Measurements from ENCODE around the gene MYH13. TPM values are rescaled to one million over a fixed set of nuclear protein-coding genes. Genes with fewer than 3 reads are reported as not detected.

MYH13 gene
- not detected for total RNA-seq

GRCh38 chr17:10372906-10373305 is at the start of gene MYH13:
MYH13 (minus strand) TSS chr17:10373006; CDS start chr17:10364530, 8,476 bp downstream.
- ATAC-seq, result no peak
- no peak within 1 kb of the TSS for H3K27ac Mint-ChIP-seq
- no peaks in the 10 kb centered on the region for H3K9me3 Mint-ChIP-seq
- no peaks in the 10 kb centered on the region for H3K4me1 Mint-ChIP-seq (ENCODE audit: low read depth in 2 of 2)
- no peak within 1 kb of the TSS for H3K4me3 Mint-ChIP-seq
- H3K27me3 Mint-ChIP-seq, result peaks cover 20 to 21% of the 10 kb centered on the region in 2 donors
- DNase-seq (ENCODE audit: low spot score), result no peak
- H3K36me3 Mint-ChIP-seq, result no peaks in the 10 kb centered on the region

GRCh38 chr17:10421900-10422542 is 49.2 kb upstream of the MYH13 start, which contains the start of gene MYH8:
MYH8 (minus strand) TSS chr17:10421950; CDS start chr17:10420227, 1,723 bp downstream.
- H3K27me3 Mint-ChIP-seq, result peaks cover 24 to 29% of the 10 kb centered on the region in 2 donors
- no peak within 1 kb of the TSS for H3K4me3 Mint-ChIP-seq
- DNase-seq (ENCODE audit: low spot score) (no peak), ATAC-seq (no peak)
- H3K9me3 Mint-ChIP-seq, result no peaks in the 10 kb centered on the region
- no peaks in the 10 kb centered on the region for H3K36me3 Mint-ChIP-seq
- no peaks in the 10 kb centered on the region for H3K4me1 Mint-ChIP-seq (ENCODE audit: low read depth in 2 of 2)
- no peak within 1 kb of the TSS for H3K27ac Mint-ChIP-seq

- no peaks in the 10 kb centered on the region for H3K4me1 Mint-ChIP-seq (ENCODE audit: low read depth in 2 of 2)
Measured at GRCh38 chr17:10421211-10421610, 48.4 kb upstream of the MYH13 start.

GRCh38 chr17:10420811-10421210 is 48.0 kb upstream of the MYH13 start:
- Mint-ChIP-seq H3K27ac (no peak overlapping the region), H3K4me3 (no peak overlapping the region), H3K4me1 (ENCODE audit: low read depth in 2 of 2) (peaks cover 0 to 3% of the 10 kb centered on the region in 2 donors), H3K9me3 (no peaks in the 10 kb centered on the region), H3K27me3 (peaks cover 21 to 29% of the 10 kb centered on the region in 2 donors), H3K36me3 (no peaks in the 10 kb centered on the region)
- ATAC-seq (no peak), DNase-seq (ENCODE audit: low spot score) (no peak)

More at GRCh38 chr17:10421211-10421610, 48.4 kb upstream of the MYH13 start:
- DNase-seq (ENCODE audit: low spot score) (no peak), ATAC-seq (no peak)
- H3K27ac Mint-ChIP-seq, result no peak overlapping the region
- peaks cover 18 to 25% of the 10 kb centered on the region in 2 donors for H3K27me3 Mint-ChIP-seq
- H3K4me3 Mint-ChIP-seq, result no peak overlapping the region
- no peaks in the 10 kb centered on the region for H3K9me3 Mint-ChIP-seq
- no peaks in the 10 kb centered on the region for H3K36me3 Mint-ChIP-seq

GRCh38 chr17:10417431-10417830 is 44.6 kb upstream of the MYH13 start:
- no peaks in the 10 kb centered on the region for H3K9me3 Mint-ChIP-seq
- DNase-seq (ENCODE audit: low spot score) (no peak), ATAC-seq (no peak)
- no peak overlapping the region for H3K27ac Mint-ChIP-seq
- no peak overlapping the region for H3K4me3 Mint-ChIP-seq
- peaks cover 0 to 3% of the 10 kb centered on the region in 2 donors for H3K4me1 Mint-ChIP-seq (ENCODE audit: low read depth in 2 of 2)
- H3K27me3 Mint-ChIP-seq, result peaks cover 32 to 37% of the 10 kb centered on the region in 2 donors
- H3K36me3 Mint-ChIP-seq, result no peaks in the 10 kb centered on the region

GRCh38 chr17:10415161-10415560 is 42.4 kb upstream of the MYH13 start:
- Mint-ChIP-seq H3K27ac (no peak overlapping the region), H3K4me3 (no peak overlapping the region), H3K4me1 (ENCODE audit: low read depth in 2 of 2) (peaks cover 0 to 3% of the 10 kb centered on the region in 2 donors), H3K9me3 (no peaks in the 10 kb centered on the region), H3K36me3 (no peaks in the 10 kb centered on the region), H3K27me3 (peaks cover 32 to 34% of the 10 kb centered on the region in 2 donors)
- DNase-seq (ENCODE audit: low spot score) (no peak), ATAC-seq (no peak)

GRCh38 chr17:10403589-10403988 is 30.8 kb upstream of the MYH13 start:
- no peaks in the 10 kb centered on the region for H3K4me1 Mint-ChIP-seq (ENCODE audit: low read depth in 2 of 2)
- DNase-seq (ENCODE audit: low spot score), result no peak
- H3K36me3 Mint-ChIP-seq, result no peaks in the 10 kb centered on the region
- H3K27ac Mint-ChIP-seq, result no peak overlapping the region
- H3K27me3 Mint-ChIP-seq, result peaks cover 22 to 46% of the 10 kb centered on the region in 2 donors
- no peak overlapping the region for H3K4me3 Mint-ChIP-seq
- H3K9me3 Mint-ChIP-seq, result no peaks in the 10 kb centered on the region
- ATAC-seq, result no peak

GRCh38 chr17:10398352-10398751 is 25.5 kb upstream of the MYH13 start:
- Mint-ChIP-seq H3K27ac (no peak overlapping the region), H3K36me3 (no peaks in the 10 kb centered on the region), H3K27me3 (peaks cover 30 to 40% of the 10 kb centered on the region in 2 donors), H3K9me3 (no peaks in the 10 kb centered on the region), H3K4me1 (ENCODE audit: low read depth in 2 of 2) (no peaks in the 10 kb centered on the region), H3K4me3 (no peak overlapping the region)
- ATAC-seq (no peak), DNase-seq (ENCODE audit: low spot score) (no peak)

- Mint-ChIP-seq H3K36me3 (no peaks in the 10 kb centered on the region), H3K4me3 (no peak overlapping the region), H3K9me3 (no peaks in the 10 kb centered on the region), H3K27ac (no peak overlapping the region), H3K4me1 (ENCODE audit: low read depth in 2 of 2) (no peaks in the 10 kb centered on the region), H3K27me3 (peaks cover 34 to 49% of the 10 kb centered on the region in 2 donors)
- no peak for DNase-seq (ENCODE audit: low spot score)
- no peak for ATAC-seq
Measured at GRCh38 chr17:10396524-10397163, 23.8 kb upstream of the MYH13 start.

- H3K4me1 Mint-ChIP-seq (ENCODE audit: low read depth in 2 of 2), result no peaks in the 10 kb centered on the region
- DNase-seq (ENCODE audit: low spot score), result no peak
- H3K27me3 Mint-ChIP-seq, result peaks cover 36 to 52% of the 10 kb centered on the region in 2 donors
- H3K36me3 Mint-ChIP-seq, result no peaks in the 10 kb centered on the region
- ATAC-seq, result no peak
- no peaks in the 10 kb centered on the region for H3K9me3 Mint-ChIP-seq
- H3K27ac Mint-ChIP-seq, result no peak overlapping the region
- H3K4me3 Mint-ChIP-seq, result no peak overlapping the region
Measured at GRCh38 chr17:10394201-10394887, 21.5 kb upstream of the MYH13 start.

- H3K27me3 Mint-ChIP-seq, result peaks cover 40 to 57% of the 10 kb centered on the region in 2 donors
- no peak for DNase-seq (ENCODE audit: low spot score)
- no peak overlapping the region for H3K4me3 Mint-ChIP-seq
- H3K36me3 Mint-ChIP-seq, result no peaks in the 10 kb centered on the region
- H3K9me3 Mint-ChIP-seq, result no peaks in the 10 kb centered on the region
- no peak overlapping the region for H3K27ac Mint-ChIP-seq
- no peak for ATAC-seq
- no peaks in the 10 kb centered on the region for H3K4me1 Mint-ChIP-seq (ENCODE audit: low read depth in 2 of 2)
Measured at GRCh38 chr17:10392880-10393279, 20.1 kb upstream of the MYH13 start.

GRCh38 chr17:10385871-10386270 is 13.1 kb upstream of the MYH13 start:
- DNase-seq (ENCODE audit: low spot score), result no peak
- no peaks in the 10 kb centered on the region for H3K9me3 Mint-ChIP-seq
- no peak for ATAC-seq
- H3K27me3 Mint-ChIP-seq, result peaks cover 24 to 37% of the 10 kb centered on the region in 2 donors
- H3K27ac Mint-ChIP-seq, result no peak overlapping the region
- no peaks in the 10 kb centered on the region for H3K36me3 Mint-ChIP-seq
- no peaks in the 10 kb centered on the region for H3K4me1 Mint-ChIP-seq (ENCODE audit: low read depth in 2 of 2)
- H3K4me3 Mint-ChIP-seq, result no peak overlapping the region

- peaks cover 20 to 28% of the 10 kb centered on the region in 2 donors for H3K27me3 Mint-ChIP-seq
- no peak for ATAC-seq
Measured at GRCh38 chr17:10384175-10384574, 11.4 kb upstream of the MYH13 start.

More at GRCh38 chr17:10384175-10384574, 11.4 kb upstream of the MYH13 start:
- Mint-ChIP-seq H3K4me3 (no peak overlapping the region), H3K27ac (no peak overlapping the region), H3K36me3 (no peaks in the 10 kb centered on the region), H3K9me3 (no peaks in the 10 kb centered on the region), H3K4me1 (ENCODE audit: low read depth in 2 of 2) (no peaks in the 10 kb centered on the region)
- no peak for DNase-seq (ENCODE audit: low spot score)
